IMR-90 (cell line): ENCODE results near the gene DIP2A. TPM values are rescaled to one million over a fixed set of nuclear protein-coding genes. Genes with fewer than 3 reads are reported as not detected.

Source experiments
- ATAC-seq: fragments of 200-7000 bp; cut with Tn5 transposase; 2 replicates; pipeline ENCODE4 v1.9.1; 2020; ENCODE audit warnings: low read depth, mild to moderate bottlenecking, moderate library complexity
- BruUV-seq: library from RNA; stranded (reverse); fragments of 400-500 nt; replicated peaks from 2 replicates; lab custom pipeline; 2021; lab: Mats Ljungman, UMichigan
- CTCF ChIA-PET: fragments of 300-600 bp; formaldehyde crosslinking; extraction: SDS; loops from one replicate; lab custom pipeline; 2021; ENCODE audit warnings: antibody characterized with exemption; lab: Yijun Ruan, JAX
- POLR2A ChIA-PET: fragments of 300-600 bp; sonication (Branson Sonifier 250); formaldehyde crosslinking; loops from one replicate; lab custom pipeline; 2022; ENCODE audit warnings: antibody characterized with exemption; ENCODE audit not compliant: unreplicated experiment; lab: Charles Lee
- DNase-seq: peaks from one replicate; pipeline ENCODE4 v3.0.0; 2013
- H2AFZ ChIP-seq: replicated peaks from 2 replicates; pipeline ENCODE3; 2013; ENCODE audit warnings: low read length, mild to moderate bottlenecking; ENCODE audit not compliant: poor library complexity
- H2AK5ac ChIP-seq: 2 replicates; pipeline ENCODE4 v1.6.1; 2013; ENCODE audit warnings: low read depth, low read length, inconsistent platforms
- H2AK9ac ChIP-seq: replicated peaks from 2 replicates; pipeline ENCODE3; 2013; ENCODE audit warnings: mild to moderate bottlenecking, low read depth, low read length, moderate library complexity; ENCODE audit not compliant: poor library complexity
- H2BK120ac ChIP-seq: 2 replicates; pipeline ENCODE4 v1.6.1; 2013; ENCODE audit warnings: low read depth, low read length, inconsistent platforms
- H2BK15ac ChIP-seq: 3 replicates; pipeline ENCODE4 v1.6.1; 2013; ENCODE audit warnings: low read depth, low read length, inconsistent platforms
- H2BK20ac ChIP-seq: 2 replicates; pipeline ENCODE4 v1.6.1; 2013; ENCODE audit warnings: low read depth, mild to moderate bottlenecking, inconsistent platforms, low read length, moderate library complexity
- H2BK5ac ChIP-seq: 2 replicates; pipeline ENCODE4 v1.6.1; 2013; ENCODE audit warnings: mild to moderate bottlenecking, low read depth, low read length, inconsistent platforms; ENCODE audit not compliant: poor library complexity, severe bottlenecking
- H3K14ac ChIP-seq: replicated peaks from 2 replicates; pipeline ENCODE4 v1.6.1; 2013; ENCODE audit warnings: low read depth, low read length, inconsistent platforms
- H3K18ac ChIP-seq: 2 replicates; pipeline ENCODE4 v1.6.1; 2013; ENCODE audit warnings: low read depth, low read length, control low read depth
- H3K23ac ChIP-seq: 2 replicates; pipeline ENCODE4 v1.6.1; 2013; ENCODE audit warnings: low read depth, low read length, inconsistent platforms
- H3K27ac ChIP-seq: 2 replicates; pipeline ENCODE4 v1.5.1; 2013; ENCODE audit warnings: mild to moderate bottlenecking, control low read depth, low read length; ENCODE audit not compliant: insufficient read depth
- H3K27me3 ChIP-seq: 2 replicates; pipeline ENCODE4 v1.6.1; 2013; ENCODE audit warnings: low read length; ENCODE audit not compliant: control insufficient read depth, insufficient read depth
- H3K36me3 ChIP-seq: 2 replicates; pipeline ENCODE4 v1.6.1; 2013; ENCODE audit warnings: low read length, mixed read lengths; ENCODE audit not compliant: control insufficient read depth, insufficient read depth
- H3K4ac ChIP-seq: 2 replicates; pipeline ENCODE4 v1.6.1; 2013; ENCODE audit warnings: low read depth, low read length, inconsistent platforms
- H3K4me1 ChIP-seq: 2 replicates; pipeline ENCODE4 v1.6.1; 2013; ENCODE audit warnings: low read length, mixed read lengths; ENCODE audit not compliant: control insufficient read depth, insufficient read depth
- H3K4me2 ChIP-seq: 2 replicates; pipeline ENCODE4 v1.6.1; 2013; ENCODE audit warnings: low read depth, mild to moderate bottlenecking, control low read depth, low read length, moderate library complexity
- H3K4me3 ChIP-seq: 2 replicates; pipeline ENCODE4 v1.5.1; 2013; ENCODE audit warnings: low read depth, mild to moderate bottlenecking, control low read depth, low read length, moderate library complexity; ENCODE audit not compliant: insufficient read depth
- H3K56ac ChIP-seq: 2 replicates; pipeline ENCODE4 v1.6.1; 2013; ENCODE audit warnings: low read length, inconsistent platforms; ENCODE audit not compliant: insufficient read depth; ENCODE audit errors: extremely low read depth
- H3K79me1 ChIP-seq, 2 experiments: 2 replicates each; pipeline ENCODE4 v1.6.1; 2013; ENCODE audit warnings: low read length in 2 of 2, inconsistent platforms in 1 of 2, low read depth in 1 of 2
- H3K9ac ChIP-seq: 2 replicates; pipeline ENCODE4 v1.6.1; 2013; ENCODE audit warnings: low read depth, low read length, control low read depth
- H3K9me1 ChIP-seq: 2 replicates; pipeline ENCODE4 v1.6.1; 2013; ENCODE audit warnings: low read length, inconsistent platforms; ENCODE audit not compliant: insufficient read depth
- H3K9me3 ChIP-seq: 2 replicates; pipeline ENCODE4 v1.6.1; 2013; ENCODE audit warnings: low read length; ENCODE audit not compliant: control insufficient read depth, insufficient read depth
- H4K20me1 ChIP-seq: 2 replicates; pipeline ENCODE4 v1.6.1; 2013; ENCODE audit warnings: low read length, inconsistent platforms; ENCODE audit not compliant: insufficient read depth
- H4K5ac ChIP-seq: 2 replicates; pipeline ENCODE4 v1.6.1; 2013; ENCODE audit warnings: mild to moderate bottlenecking, low read depth, low read length, control low read depth
- H4K8ac ChIP-seq, 2 experiments: 2 replicates each; pipeline ENCODE4 v1.6.1; 2013; ENCODE audit warnings: low read depth in 2 of 2, low read length in 2 of 2, control low read depth in 1 of 2, inconsistent platforms in 1 of 2
- H4K91ac ChIP-seq: 2 replicates; pipeline ENCODE4 v1.6.1; 2013; ENCODE audit warnings: low read depth, low read length, inconsistent platforms; ENCODE audit not compliant: insufficient read depth
- BHLHE40 ChIP-seq: fragments of 150-350 bp; IDR thresholded peaks from 2 replicates; pipeline ENCODE4 v1.6.1; 2016; ENCODE audit warnings: mild to moderate bottlenecking, low read depth, low read length
- CEBPB ChIP-seq: IDR thresholded peaks from 2 replicates; pipeline ENCODE4 v1.6.1; 2012; ENCODE audit warnings: low read depth, low read length, improper control_type of control experiment
- CHD1 ChIP-seq: IDR thresholded peaks from 2 replicates; pipeline ENCODE4 v1.6.1; 2012; ENCODE audit warnings: low read depth, low read length, improper control_type of control experiment
- ELK1 ChIP-seq: fragments of 150-350 bp; IDR thresholded peaks from 2 replicates; pipeline ENCODE4 v1.6.1; 2016; ENCODE audit warnings: low read depth, mild to moderate bottlenecking, low read length, moderate library complexity, borderline replicate concordance
- FOS ChIP-seq: fragments of 150-350 bp; IDR thresholded peaks from 2 replicates; pipeline ENCODE4 v1.6.1; 2016; ENCODE audit warnings: low read depth, low read length
- MAFK ChIP-seq: IDR thresholded peaks from 2 replicates; pipeline ENCODE4 v1.6.1; 2012; ENCODE audit warnings: low read depth, low read length, improper control_type of control experiment
- MAZ ChIP-seq: IDR thresholded peaks from 2 replicates; pipeline ENCODE4 v1.6.1; 2012; ENCODE audit warnings: low read depth, mild to moderate bottlenecking, low read length, improper control_type of control experiment, moderate library complexity, borderline replicate concordance
- MXI1 ChIP-seq: IDR thresholded peaks from 2 replicates; pipeline ENCODE4 v1.6.1; 2012; ENCODE audit warnings: low read depth, mild to moderate bottlenecking, low read length, moderate library complexity, borderline replicate concordance
- NFE2L2 ChIP-seq: fragments of 150-350 bp; IDR thresholded peaks from 2 replicates; pipeline ENCODE4 v1.6.1; 2016; ENCODE audit warnings: low read depth, mild to moderate bottlenecking, low read length
- POLR2A ChIP-seq: IDR thresholded peaks from 2 replicates; pipeline ENCODE4 v1.6.1; 2012; ENCODE audit warnings: mild to moderate bottlenecking, low read depth, low read length
- RAD21 ChIP-seq: IDR thresholded peaks from 2 replicates; pipeline ENCODE4 v1.6.1; 2012; ENCODE audit warnings: low read length, improper control_type of control experiment
- RCOR1 ChIP-seq: IDR thresholded peaks from 2 replicates; pipeline ENCODE4 v1.6.1; 2012; ENCODE audit warnings: mild to moderate bottlenecking, low read length, improper control_type of control experiment; ENCODE audit not compliant: insufficient replicate concordance
- RFX5 ChIP-seq: IDR thresholded peaks from 2 replicates; pipeline ENCODE4 v1.8.0; 2012; ENCODE audit warnings: low read depth, mild to moderate bottlenecking, low read length, moderate library complexity
- SMC3 ChIP-seq: fragments of 150-350 bp; IDR thresholded peaks from 2 replicates; pipeline ENCODE4 v1.6.1; 2016; ENCODE audit warnings: low read depth, mild to moderate bottlenecking, antibody characterized with exemption, low read length, moderate library complexity
- WGBS, 2 experiments: methylation state at CpG; one replicate each; pipeline versions ENCODE4 v1.1.5 to v1.1.7; 2013; ENCODE audit warnings: missing lambda C conversion rate in 2 of 2; ENCODE audit not compliant: insufficient read length in 1 of 2; ENCODE audit errors: extremely low coverage in 2 of 2; 5-methylcytosine and 5-hydroxymethylcytosine counted together
- dilution Hi-C: fragments of 300-500 bp; cut with HindIII; formaldehyde crosslinking; loops from one replicate; pipeline ENCODE4 v1.14.3; 2018; ENCODE audit warnings: low sequenced_read_pairs; ENCODE audit not compliant: unreplicated experiment
- in situ Hi-C: fragments of 300-500 bp; cut with MboI; formaldehyde crosslinking; loops from 3 replicates; pipeline ENCODE4 v1.14.3; 2019; ENCODE audit warnings: low sequenced_read_pairs, inconsistent platforms, mixed read lengths
- intact Hi-C: fragments of 100-400 bp; cut with micrococcal nuclease; formaldehyde crosslinking; loops from 2 replicates; pipeline ENCODE4 v1.10.0; 2022
- polyA plus RNA-seq, 3 experiments: library from polyadenylated mRNA; depleted of rRNA; stranded (reverse); fragments of >200 nt; gene quantifications; 2 replicates each; pipeline ENCODE4 v1.2.3, GENCODE V29; 2012; ENCODE audit warnings: low replicate concordance in 1 of 3
- total RNA-seq: library from RNA; depleted of rRNA; stranded (reverse); fragments of >200 nt; gene quantifications from 2 replicates; pipeline ENCODE4 v1.2.3, GENCODE V29; 2012
- TF ChIP-seq, protein P1 (sequence below): fragments of 150-350 bp; IDR thresholded peaks from 2 replicates; pipeline ENCODE4 v1.6.1; 2017; ENCODE audit warnings: mild to moderate bottlenecking, antibody characterized with exemption, low read length, low read depth
- TF ChIP-seq, protein P2 (sequence below): conservative IDR thresholded peaks from 2 replicates; pipeline ENCODE4 v1.5.1; 2012; ENCODE audit warnings: mild to moderate bottlenecking, low read depth, low read length, improper control_type of control experiment

The DIP2A gene
- total and polyA plus RNA-seq, 2 of the 4 experiments (the other 2 are of a cell fraction) = 17.9 to 24.3 TPM

DNA sequence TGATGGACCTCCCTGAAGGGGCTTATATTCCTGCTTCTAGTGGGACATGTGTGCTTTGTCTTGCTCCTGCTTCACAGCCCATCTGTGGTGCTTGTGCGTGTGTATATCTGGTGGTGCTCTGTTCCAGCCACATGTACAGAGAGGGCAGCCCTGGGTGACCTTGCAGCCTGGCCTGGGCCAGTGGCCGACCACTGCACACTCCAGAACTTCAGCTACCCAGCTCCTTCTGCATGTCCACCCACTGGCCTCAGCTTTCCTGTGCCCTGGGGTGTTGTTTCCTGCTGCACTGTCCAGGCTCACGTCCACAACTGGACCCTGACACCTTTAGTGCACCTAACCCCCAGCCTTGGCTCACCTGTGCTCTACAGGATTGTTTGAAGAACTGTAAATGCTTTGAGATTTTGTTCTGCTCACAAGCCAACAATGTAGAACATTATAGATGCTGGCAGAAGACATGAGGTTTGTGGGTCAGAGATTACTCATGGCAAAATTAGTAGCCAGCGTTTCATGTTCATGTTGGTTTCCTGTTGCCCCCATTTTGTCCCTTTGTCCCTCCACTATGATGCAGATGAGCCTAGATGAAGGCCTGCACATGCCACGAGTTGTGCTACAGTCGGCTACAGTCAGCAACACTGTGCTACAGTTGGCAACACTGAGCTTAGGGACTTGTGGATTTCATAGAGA, 151.5 kb downstream of the DIP2A start:
- Histone ChIP-seq H3K4me1 (no peaks in the 10 kb centered on the region), H3K9me3 (peaks cover 9% of the 10 kb centered on the region), H3K14ac (no peak overlapping the region), H2AK9ac (no peak overlapping the region), H3K56ac (no peak overlapping the region), H3K18ac (no peak overlapping the region), H3K79me1 (no peaks in the 10 kb centered on the region), H4K91ac (no peak overlapping the region), H2BK15ac (no peak overlapping the region), H4K20me1 (no peaks in the 10 kb centered on the region), H4K8ac (no peak overlapping the region), H3K23ac (no peak overlapping the region), H3K4ac (no peak overlapping the region), H2BK120ac (no peak overlapping the region), H3K9ac (no peak overlapping the region), H3K27ac (no peak overlapping the region), H3K4me2 (no peak overlapping the region), H3K9me1 (no peaks in the 10 kb centered on the region), H2AFZ (no peak overlapping the region), H4K5ac (no peak overlapping the region), H2AK5ac (no peak overlapping the region), H2BK5ac (no peak overlapping the region), H2BK20ac (no peak overlapping the region), H3K4me3 (no peak overlapping the region), H3K36me3 (no peaks in the 10 kb centered on the region), H3K27me3 (peaks cover 27% of the 10 kb centered on the region)
- DNase-seq (no peak), ATAC-seq (no peak)
- ChIA-PET CTCF (no interaction called here), POLR2A (no interaction called here)
- WGBS, 2 experiments = no CpG with 5 or more reads among the region's 6 CpGs
- in situ Hi-C loops (no loop called here), dilution Hi-C loops (no loop called here), intact Hi-C loops (no loop called here)
- TF ChIP-seq BHLHE40 = no peak
- TF ChIP-seq ELK1 = no peak
- no peak for TF ChIP-seq FOS
- TF ChIP-seq RAD21 = no peak
- TF ChIP-seq MXI1 = no peak
- TF ChIP-seq, protein P1, sequence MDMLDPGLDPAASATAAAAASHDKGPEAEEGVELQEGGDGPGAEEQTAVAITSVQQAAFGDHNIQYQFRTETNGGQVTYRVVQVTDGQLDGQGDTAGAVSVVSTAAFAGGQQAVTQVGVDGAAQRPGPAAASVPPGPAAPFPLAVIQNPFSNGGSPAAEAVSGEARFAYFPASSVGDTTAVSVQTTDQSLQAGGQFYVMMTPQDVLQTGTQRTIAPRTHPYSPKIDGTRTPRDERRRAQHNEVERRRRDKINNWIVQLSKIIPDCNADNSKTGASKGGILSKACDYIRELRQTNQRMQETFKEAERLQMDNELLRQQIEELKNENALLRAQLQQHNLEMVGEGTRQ = no peak
- TF ChIP-seq RCOR1 = no peak
- no peak for TF ChIP-seq CHD1
- TF ChIP-seq SMC3 = no peak
- TF ChIP-seq MAFK = no peak
- no peak for TF ChIP-seq MAZ
- no peak for TF ChIP-seq CEBPB
- TF ChIP-seq, protein P2, sequence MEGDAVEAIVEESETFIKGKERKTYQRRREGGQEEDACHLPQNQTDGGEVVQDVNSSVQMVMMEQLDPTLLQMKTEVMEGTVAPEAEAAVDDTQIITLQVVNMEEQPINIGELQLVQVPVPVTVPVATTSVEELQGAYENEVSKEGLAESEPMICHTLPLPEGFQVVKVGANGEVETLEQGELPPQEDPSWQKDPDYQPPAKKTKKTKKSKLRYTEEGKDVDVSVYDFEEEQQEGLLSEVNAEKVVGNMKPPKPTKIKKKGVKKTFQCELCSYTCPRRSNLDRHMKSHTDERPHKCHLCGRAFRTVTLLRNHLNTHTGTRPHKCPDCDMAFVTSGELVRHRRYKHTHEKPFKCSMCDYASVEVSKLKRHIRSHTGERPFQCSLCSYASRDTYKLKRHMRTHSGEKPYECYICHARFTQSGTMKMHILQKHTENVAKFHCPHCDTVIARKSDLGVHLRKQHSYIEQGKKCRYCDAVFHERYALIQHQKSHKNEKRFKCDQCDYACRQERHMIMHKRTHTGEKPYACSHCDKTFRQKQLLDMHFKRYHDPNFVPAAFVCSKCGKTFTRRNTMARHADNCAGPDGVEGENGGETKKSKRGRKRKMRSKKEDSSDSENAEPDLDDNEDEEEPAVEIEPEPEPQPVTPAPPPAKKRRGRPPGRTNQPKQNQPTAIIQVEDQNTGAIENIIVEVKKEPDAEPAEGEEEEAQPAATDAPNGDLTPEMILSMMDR = no peak
- TF ChIP-seq RFX5 = no peak
- no peak for TF ChIP-seq NFE2L2
- TF ChIP-seq POLR2A = no peak
- no TSS peak for BruUV-seq
